MM.1S (cell line): ENCODE results near the gene ARMC9.

ENCODE experiments used
- DNase-seq: peaks from one replicate; pipeline ENCODE4 v3.0.0-alpha.2; 2015
- H2AFZ ChIP-seq: fragments of 300-600 bp; sonication (generic); 2 replicates; pipeline ENCODE4 v1.6.0; 2016; ENCODE audit warnings: antibody characterized with exemption, low read length
- H3F3A ChIP-seq: fragments of 300-600 bp; sonication (generic); 2 replicates; pipeline ENCODE4 v1.6.1; 2016; ENCODE audit warnings: mild to moderate bottlenecking, antibody characterized with exemption, low read length, moderate library complexity, mixed read lengths; ENCODE audit not compliant: insufficient read depth
- H3K27ac ChIP-seq: fragments of 300-600 bp; sonication (generic); 2 replicates; pipeline ENCODE4 v1.5.1; 2016; ENCODE audit warnings: mild to moderate bottlenecking, low read length
- H3K27me3 ChIP-seq: fragments of 300-600 bp; sonication (generic); replicated peaks from 2 replicates; pipeline ENCODE4 v1.6.0; 2016; ENCODE audit warnings: low read length; ENCODE audit not compliant: insufficient read depth
- H3K36me3 ChIP-seq: fragments of 300-600 bp; sonication (generic); replicated peaks from 2 replicates; pipeline ENCODE4 v1.6.1; 2016; ENCODE audit warnings: mild to moderate bottlenecking, low read length, mixed read lengths; ENCODE audit not compliant: insufficient read depth
- H3K4me1 ChIP-seq: fragments of 300-600 bp; sonication (generic); 2 replicates; pipeline ENCODE4 v1.6.1; 2016; ENCODE audit warnings: low read length, mixed read lengths
- H3K4me2 ChIP-seq: fragments of 300-600 bp; sonication (generic); 2 replicates; pipeline ENCODE4 v1.6.0; 2016; ENCODE audit warnings: low read depth, low read length
- H3K4me3 ChIP-seq: fragments of 300-600 bp; sonication (generic); 2 replicates; pipeline ENCODE4 v1.5.1; 2016; ENCODE audit warnings: low read length, mixed read lengths
- H3K79me2 ChIP-seq: fragments of 300-600 bp; sonication (generic); 2 replicates; pipeline ENCODE4 v1.6.1; 2016; ENCODE audit warnings: mixed run types, low read length, mixed read lengths
- H3K9ac ChIP-seq: fragments of 300-600 bp; sonication (generic); 2 replicates; pipeline ENCODE4 v1.6.1; 2016; ENCODE audit warnings: low read length, mixed read lengths
- H3K9me2 ChIP-seq: fragments of 300-600 bp; sonication (generic); replicated peaks from 2 replicates; pipeline ENCODE4 v1.6.1; 2016; ENCODE audit warnings: mild to moderate bottlenecking, low read length, mixed read lengths; ENCODE audit not compliant: insufficient read depth
- H3K9me3 ChIP-seq: fragments of 300-600 bp; sonication (generic); replicated peaks from 2 replicates; pipeline ENCODE4 v1.6.1; 2016; ENCODE audit warnings: mild to moderate bottlenecking, low read length, mixed read lengths; ENCODE audit not compliant: insufficient read depth
- H4K20me1 ChIP-seq: fragments of 300-600 bp; sonication (generic); 2 replicates; pipeline ENCODE4 v1.6.1; 2016; ENCODE audit warnings: mild to moderate bottlenecking, low read length, moderate library complexity, mixed read lengths; ENCODE audit not compliant: insufficient read depth
- EZH2 ChIP-seq: fragments of 300-600 bp; sonication (generic); optimal IDR thresholded peaks from 2 replicates; pipeline ENCODE3; 2017; ENCODE audit warnings: low read depth, mild to moderate bottlenecking, antibody characterized with exemption, low read length, mixed read lengths
- EZH2phosphoT487 ChIP-seq: fragments of 300-600 bp; sonication (generic); IDR thresholded peaks from 2 replicates; pipeline ENCODE4 v1.6.1; 2018; ENCODE audit warnings: antibody characterized with exemption, low read length
- TF ChIP-seq, protein P1 (sequence below): fragments of 300-600 bp; sonication (generic); IDR thresholded peaks from 2 replicates; pipeline ENCODE4 v1.5.1; 2016; ENCODE audit warnings: antibody characterized with exemption, low read length, mixed read lengths

ARMC9 gene

DNA sequence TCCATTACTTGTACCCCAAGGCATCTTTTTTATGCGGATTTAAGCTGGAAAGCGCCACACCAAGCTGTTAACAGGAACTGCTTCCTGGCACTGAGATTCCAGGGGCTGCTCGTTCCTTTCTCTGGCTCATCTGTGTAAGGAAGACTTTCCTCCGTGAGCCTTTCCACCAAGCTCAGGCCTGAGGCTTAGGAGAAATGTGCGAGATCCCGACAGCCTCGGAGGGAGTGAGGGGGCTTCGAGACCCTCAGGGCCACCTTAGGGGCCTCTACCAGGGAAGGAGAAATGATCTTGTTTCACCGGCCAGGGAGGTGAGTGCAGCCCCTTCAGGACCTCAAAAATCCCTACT is 214.2 kb downstream of the ARMC9 start:
- Histone ChIP-seq H3K27ac (no peak overlapping the region), H4K20me1 (no peaks in the 10 kb centered on the region), H3K36me3 (no peaks in the 10 kb centered on the region), H3K9me2 (no peaks in the 10 kb centered on the region), H3K4me3 (peak overlapping the region; percentile 52; the same call in 1 of the 2 replicates), H3K9me3 (no peaks in the 10 kb centered on the region), H3K27me3 (no peaks in the 10 kb centered on the region; the same call in 1 of the 2 replicates), H3F3A (no peaks in the 10 kb centered on the region), H3K4me2 (peak overlapping the region; percentile 58), H3K79me2 (no peaks in the 10 kb centered on the region), H3K9ac (0 out of 2 replicates have a peak overlapping the region, but pooled peaks have one; percentile 7), H2AFZ (peak overlapping the region; percentile 59), H3K4me1 (peaks cover 2% of the 10 kb centered on the region; the same call in 1 of the 2 replicates)
- DNase-seq = no peak
- TF ChIP-seq, protein P1, sequence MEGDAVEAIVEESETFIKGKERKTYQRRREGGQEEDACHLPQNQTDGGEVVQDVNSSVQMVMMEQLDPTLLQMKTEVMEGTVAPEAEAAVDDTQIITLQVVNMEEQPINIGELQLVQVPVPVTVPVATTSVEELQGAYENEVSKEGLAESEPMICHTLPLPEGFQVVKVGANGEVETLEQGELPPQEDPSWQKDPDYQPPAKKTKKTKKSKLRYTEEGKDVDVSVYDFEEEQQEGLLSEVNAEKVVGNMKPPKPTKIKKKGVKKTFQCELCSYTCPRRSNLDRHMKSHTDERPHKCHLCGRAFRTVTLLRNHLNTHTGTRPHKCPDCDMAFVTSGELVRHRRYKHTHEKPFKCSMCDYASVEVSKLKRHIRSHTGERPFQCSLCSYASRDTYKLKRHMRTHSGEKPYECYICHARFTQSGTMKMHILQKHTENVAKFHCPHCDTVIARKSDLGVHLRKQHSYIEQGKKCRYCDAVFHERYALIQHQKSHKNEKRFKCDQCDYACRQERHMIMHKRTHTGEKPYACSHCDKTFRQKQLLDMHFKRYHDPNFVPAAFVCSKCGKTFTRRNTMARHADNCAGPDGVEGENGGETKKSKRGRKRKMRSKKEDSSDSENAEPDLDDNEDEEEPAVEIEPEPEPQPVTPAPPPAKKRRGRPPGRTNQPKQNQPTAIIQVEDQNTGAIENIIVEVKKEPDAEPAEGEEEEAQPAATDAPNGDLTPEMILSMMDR = no peak
- TF ChIP-seq EZH2phosphoT487 = no peak
- TF ChIP-seq EZH2 = no peak

DNA sequence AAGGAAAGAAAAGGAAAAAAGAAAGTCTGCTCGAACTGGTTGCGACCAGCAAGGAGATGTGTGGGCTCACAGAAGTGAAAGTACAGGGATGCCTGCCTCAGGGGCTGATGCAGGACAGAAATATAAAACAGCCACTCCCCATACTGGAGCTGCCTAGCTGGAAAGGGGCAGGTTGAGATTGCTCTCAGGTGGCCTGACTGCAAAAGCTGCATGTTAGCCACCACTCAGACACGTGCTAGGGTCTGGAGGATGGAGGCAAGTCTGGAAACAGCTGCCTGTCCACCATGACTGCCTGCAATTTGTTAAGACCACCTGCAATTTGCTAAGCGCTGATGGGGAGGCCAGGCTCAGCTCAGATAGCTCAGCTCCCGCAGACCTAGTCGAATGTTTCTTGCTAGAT is 215.0 kb downstream of the ARMC9 start:
- Histone ChIP-seq H3K9me2 (no peaks in the 10 kb centered on the region), H2AFZ (no peak overlapping the region), H3K4me1 (peaks cover 2% of the 10 kb centered on the region; the same call in 1 of the 2 replicates), H3F3A (no peaks in the 10 kb centered on the region), H3K79me2 (no peaks in the 10 kb centered on the region), H3K4me3 (no peak overlapping the region), H3K9me3 (no peaks in the 10 kb centered on the region), H3K27ac (no peak overlapping the region), H3K9ac (no peak overlapping the region), H4K20me1 (no peaks in the 10 kb centered on the region), H3K27me3 (no peaks in the 10 kb centered on the region; the same call in 1 of the 2 replicates), H3K4me2 (no peak overlapping the region), H3K36me3 (no peaks in the 10 kb centered on the region)
- DNase-seq = no peak
- TF ChIP-seq, protein P1 = no peak
- TF ChIP-seq EZH2phosphoT487 (no peak), EZH2 (no peak)

DNA sequence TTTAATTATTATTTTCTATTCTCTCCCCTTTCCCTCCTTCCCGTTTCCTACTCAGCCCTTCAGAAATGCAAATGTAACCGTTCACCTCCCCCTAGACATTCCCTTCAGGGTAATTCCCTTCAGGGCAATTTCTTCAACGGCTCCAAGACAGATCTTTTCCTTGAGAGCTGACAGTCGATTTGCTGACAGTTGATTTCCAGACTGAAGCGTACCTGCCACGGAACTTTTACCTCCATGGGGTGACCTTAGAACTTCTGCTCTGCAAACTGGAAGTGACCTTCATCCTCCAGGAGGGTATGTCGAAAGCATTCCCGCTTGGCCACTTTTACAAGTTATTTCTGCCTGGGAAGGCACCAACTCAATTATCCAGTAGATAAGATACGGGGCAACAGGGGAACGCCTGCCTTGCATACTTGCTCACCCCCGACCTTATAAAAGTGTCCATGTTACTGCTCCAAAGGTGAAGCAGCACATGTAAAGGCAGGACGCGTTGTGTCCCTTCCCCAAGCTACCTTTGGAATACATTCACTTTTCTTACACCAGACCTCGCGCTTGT is 215.6 kb downstream of the ARMC9 start:
- Histone ChIP-seq H3F3A (no peaks in the 10 kb centered on the region), H2AFZ (no peak overlapping the region), H3K79me2 (no peaks in the 10 kb centered on the region), H4K20me1 (no peaks in the 10 kb centered on the region), H3K9me2 (no peaks in the 10 kb centered on the region), H3K4me1 (peaks cover 2% of the 10 kb centered on the region; the same call in 1 of the 2 replicates), H3K36me3 (no peaks in the 10 kb centered on the region), H3K27ac (no peak overlapping the region), H3K4me3 (no peak overlapping the region), H3K4me2 (no peak overlapping the region), H3K9ac (no peak overlapping the region), H3K9me3 (no peaks in the 10 kb centered on the region), H3K27me3 (no peaks in the 10 kb centered on the region; the same call in 1 of the 2 replicates)
- no peak for DNase-seq
- TF ChIP-seq, protein P1 = no peak
- TF ChIP-seq EZH2 (no peak), EZH2phosphoT487 (no peak)
